OCI-LY1 (cell line): ENCODE measurements around the gene SHCBP1.

ENCODE experiments used
- H2AFZ ChIP-seq: fragments of 200-600 bp; sonication (generic), shearing (Covaris generic); 2 replicates; pipeline ENCODE4 v1.6.0; 2014; ENCODE audit warnings: antibody characterized with exemption, mild to moderate bottlenecking, low read length
- H3F3A ChIP-seq: fragments of 200-600 bp; sonication (generic), shearing (Covaris generic); 2 replicates; pipeline ENCODE4 v1.6.0; 2014; ENCODE audit warnings: mild to moderate bottlenecking, antibody characterized with exemption, low read length, moderate library complexity; ENCODE audit not compliant: insufficient read depth
- H3K27ac ChIP-seq: fragments of 200-600 bp; sonication (generic); 2 replicates; pipeline ENCODE4 v1.5.1; 2014; ENCODE audit warnings: low read length, mixed run types, mild to moderate bottlenecking, low read depth; ENCODE audit not compliant: poor library complexity, severe bottlenecking
- H3K27me3 ChIP-seq: fragments of 200-600 bp; sonication (generic); 2 replicates; pipeline ENCODE4 v1.6.0; 2014; ENCODE audit warnings: antibody characterized with exemption, mild to moderate bottlenecking, low read length, moderate library complexity; ENCODE audit not compliant: insufficient read depth
- H3K36me3 ChIP-seq: fragments of 200-600 bp; sonication (generic); 2 replicates; pipeline ENCODE4 v1.6.1; 2014; ENCODE audit warnings: mild to moderate bottlenecking, antibody characterized with exemption, low read length, moderate library complexity, mixed read lengths; ENCODE audit not compliant: insufficient read depth
- H3K4me1 ChIP-seq: fragments of 200-600 bp; sonication (generic); 2 replicates; pipeline ENCODE4 v1.5.1; 2014; ENCODE audit warnings: mild to moderate bottlenecking, low read length, moderate library complexity; ENCODE audit not compliant: insufficient read depth, severe bottlenecking
- H3K4me2 ChIP-seq: fragments of 200-600 bp; sonication (generic), shearing (Covaris generic); 2 replicates; pipeline ENCODE4 v1.6.1; 2014; ENCODE audit warnings: low read length
- H3K4me3 ChIP-seq: fragments of 200-600 bp; sonication (generic); 2 replicates; pipeline ENCODE4 v1.5.1; 2014; ENCODE audit warnings: low read length, low read depth, mild to moderate bottlenecking, mixed read lengths; ENCODE audit not compliant: poor library complexity, severe bottlenecking
- H3K79me2 ChIP-seq: fragments of 200-600 bp; shearing (Covaris generic); 2 replicates; pipeline ENCODE4 v1.6.1; 2016; ENCODE audit warnings: mixed run types, low read length, mixed read lengths; ENCODE audit not compliant: insufficient read depth
- H3K9ac ChIP-seq: fragments of 200-600 bp; sonication (generic), shearing (Covaris generic); 2 replicates; pipeline ENCODE4 v1.6.1; 2014; ENCODE audit warnings: mild to moderate bottlenecking, low read length, mixed read lengths
- H3K9me2 ChIP-seq: fragments of 200-600 bp; sonication (generic), shearing (Covaris generic); 2 replicates; pipeline ENCODE4 v1.6.1; 2014; ENCODE audit warnings: low read depth, mild to moderate bottlenecking, low read length, mixed read lengths
- H3K9me3 ChIP-seq: fragments of 200-600 bp; shearing (Covaris generic); 2 replicates; pipeline ENCODE4 v1.6.1; 2014; ENCODE audit warnings: low read length, mixed read lengths
- H4K20me1 ChIP-seq: fragments of 200-600 bp; sonication (generic), shearing (Covaris generic); 2 replicates; pipeline ENCODE4 v1.6.0; 2016; ENCODE audit warnings: mild to moderate bottlenecking, low read length; ENCODE audit not compliant: insufficient read depth
- EZH2 ChIP-seq: fragments of 200-600 bp; sonication (generic), shearing (Covaris generic); IDR thresholded peaks from 2 replicates; pipeline ENCODE4 v1.8.0; 2017; ENCODE audit warnings: borderline replicate concordance, mixed run types, mild to moderate bottlenecking, antibody characterized with exemption, low read length, moderate library complexity, mixed read lengths
- TF ChIP-seq, protein P1 (sequence below): fragments of 200-600 bp; sonication (generic), shearing (Covaris generic); IDR thresholded peaks from 2 replicates; pipeline ENCODE4 v1.5.1; 2017; ENCODE audit warnings: mild to moderate bottlenecking, antibody characterized with exemption, low read length, moderate library complexity, mixed read lengths

Gene SHCBP1, protein sequence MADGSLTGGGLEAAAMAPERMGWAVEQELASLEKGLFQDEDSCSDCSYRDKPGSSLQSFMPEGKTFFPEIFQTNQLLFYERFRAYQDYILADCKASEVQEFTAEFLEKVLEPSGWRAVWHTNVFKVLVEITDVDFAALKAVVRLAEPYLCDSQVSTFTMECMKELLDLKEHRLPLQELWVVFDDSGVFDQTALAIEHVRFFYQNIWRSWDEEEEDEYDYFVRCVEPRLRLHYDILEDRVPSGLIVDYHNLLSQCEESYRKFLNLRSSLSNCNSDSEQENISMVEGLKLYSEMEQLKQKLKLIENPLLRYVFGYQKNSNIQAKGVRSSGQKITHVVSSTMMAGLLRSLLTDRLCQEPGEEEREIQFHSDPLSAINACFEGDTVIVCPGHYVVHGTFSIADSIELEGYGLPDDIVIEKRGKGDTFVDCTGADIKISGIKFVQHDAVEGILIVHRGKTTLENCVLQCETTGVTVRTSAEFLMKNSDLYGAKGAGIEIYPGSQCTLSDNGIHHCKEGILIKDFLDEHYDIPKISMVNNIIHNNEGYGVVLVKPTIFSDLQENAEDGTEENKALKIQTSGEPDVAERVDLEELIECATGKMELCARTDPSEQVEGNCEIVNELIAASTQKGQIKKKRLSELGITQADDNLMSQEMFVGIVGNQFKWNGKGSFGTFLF

DNA sequence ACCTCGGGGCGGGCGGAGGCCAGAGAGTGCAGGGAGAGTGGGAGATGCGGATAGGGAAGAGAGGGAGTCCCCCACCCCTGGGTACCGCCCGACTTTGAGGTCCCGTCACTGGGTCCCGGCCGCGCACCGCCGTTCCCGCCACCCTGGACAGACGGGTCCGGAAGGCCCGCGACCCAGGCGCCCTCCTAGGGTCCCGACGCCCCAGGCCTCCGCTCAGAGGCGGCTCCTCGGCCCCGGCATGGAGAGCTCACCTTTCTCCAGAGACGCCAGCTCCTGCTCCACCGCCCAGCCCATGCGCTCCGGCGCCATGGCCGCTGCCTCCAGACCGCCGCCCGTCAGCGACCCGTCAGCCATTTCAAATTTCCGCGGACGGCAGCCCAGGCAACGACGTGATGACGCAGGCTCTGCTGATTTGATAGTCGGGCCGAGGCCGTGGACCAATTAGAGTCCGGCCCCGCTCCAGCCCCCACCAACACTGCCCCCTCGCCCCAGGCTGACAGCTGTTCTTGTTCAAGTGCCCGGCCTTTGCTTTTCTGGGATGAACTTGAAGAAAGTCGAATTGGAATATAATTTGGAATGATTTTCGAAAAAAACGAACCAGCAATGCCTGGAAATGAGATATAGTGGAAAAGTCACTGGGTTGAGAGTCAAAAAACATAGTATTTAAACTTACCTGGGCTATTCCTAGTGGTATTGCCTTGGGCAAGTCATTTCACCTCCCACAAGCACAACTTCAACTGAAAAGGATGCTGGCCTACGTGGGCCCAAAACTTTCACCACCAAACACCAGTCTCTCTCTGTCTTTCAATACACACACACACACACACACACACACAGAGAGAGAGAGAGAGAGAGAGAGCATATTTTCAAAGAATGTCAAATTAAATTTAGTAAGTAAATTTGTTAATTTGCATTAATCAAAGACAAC is at the start of gene SHCBP1:
Gene SHCBP1, minus strand, starts transcription at position 374 of the 928 bp plus-strand sequence. Its CDS starts 20 bp downstream, at position 354.
- Histone ChIP-seq H3K4me2 (peak within 1 kb of the TSS; percentile 80), H3K4me1 (peaks cover 48% of the 10 kb centered on the region), H3K4me3 (peak within 1 kb of the TSS; percentile 95), H3K9ac (peak within 1 kb of the TSS; percentile 97), H4K20me1 (no peaks in the 10 kb centered on the region), H3K36me3 (peaks cover 31% of the 10 kb centered on the region), H3K27ac (peak within 1 kb of the TSS; percentile 85), H3K9me3 (no peaks in the 10 kb centered on the region), H3K79me2 (peaks cover 31% of the 10 kb centered on the region), H2AFZ (0 out of 2 replicates have a peak within 1 kb of the TSS, but pooled peaks have one; percentile 1), H3K9me2 (no peaks in the 10 kb centered on the region), H3K27me3 (no peaks in the 10 kb centered on the region), H3F3A (no peaks in the 10 kb centered on the region)
- TF ChIP-seq EZH2 = no peak
- TF ChIP-seq, protein P1, sequence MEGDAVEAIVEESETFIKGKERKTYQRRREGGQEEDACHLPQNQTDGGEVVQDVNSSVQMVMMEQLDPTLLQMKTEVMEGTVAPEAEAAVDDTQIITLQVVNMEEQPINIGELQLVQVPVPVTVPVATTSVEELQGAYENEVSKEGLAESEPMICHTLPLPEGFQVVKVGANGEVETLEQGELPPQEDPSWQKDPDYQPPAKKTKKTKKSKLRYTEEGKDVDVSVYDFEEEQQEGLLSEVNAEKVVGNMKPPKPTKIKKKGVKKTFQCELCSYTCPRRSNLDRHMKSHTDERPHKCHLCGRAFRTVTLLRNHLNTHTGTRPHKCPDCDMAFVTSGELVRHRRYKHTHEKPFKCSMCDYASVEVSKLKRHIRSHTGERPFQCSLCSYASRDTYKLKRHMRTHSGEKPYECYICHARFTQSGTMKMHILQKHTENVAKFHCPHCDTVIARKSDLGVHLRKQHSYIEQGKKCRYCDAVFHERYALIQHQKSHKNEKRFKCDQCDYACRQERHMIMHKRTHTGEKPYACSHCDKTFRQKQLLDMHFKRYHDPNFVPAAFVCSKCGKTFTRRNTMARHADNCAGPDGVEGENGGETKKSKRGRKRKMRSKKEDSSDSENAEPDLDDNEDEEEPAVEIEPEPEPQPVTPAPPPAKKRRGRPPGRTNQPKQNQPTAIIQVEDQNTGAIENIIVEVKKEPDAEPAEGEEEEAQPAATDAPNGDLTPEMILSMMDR = no peak; the same call in 1 of the 2 replicates

DNA sequence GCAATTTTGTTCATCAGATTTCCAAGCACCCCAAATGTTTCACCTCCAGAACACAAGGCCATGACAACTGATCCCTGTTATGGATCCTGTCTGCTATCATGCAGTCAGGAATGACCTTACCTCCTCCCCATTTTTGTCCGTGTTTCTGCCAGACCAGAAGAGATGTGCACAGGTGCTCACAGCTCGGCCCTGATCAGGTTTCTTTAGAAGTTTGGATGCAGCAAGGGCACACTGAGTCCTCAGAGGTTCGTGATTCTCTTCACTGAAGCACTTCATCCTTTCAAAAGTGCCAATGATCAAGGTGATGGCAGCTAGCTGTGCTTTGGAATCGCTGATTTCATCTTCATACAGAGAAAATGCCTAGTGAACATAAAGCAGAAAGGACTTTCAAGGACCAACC is 40.9 kb upstream of the SHCBP1 start:
- no peaks in the 10 kb centered on the region for H3K4me1 ChIP-seq
- H3K27ac ChIP-seq = no peak overlapping the region
- no peaks in the 10 kb centered on the region for H4K20me1 ChIP-seq
- H2AFZ ChIP-seq = no peak overlapping the region
- no peaks in the 10 kb centered on the region for H3K9me3 ChIP-seq
- H3K9ac ChIP-seq = no peak overlapping the region
- no peaks in the 10 kb centered on the region; the same call in 1 of the 2 replicates for H3F3A ChIP-seq
- no peaks in the 10 kb centered on the region for H3K9me2 ChIP-seq
- no peaks in the 10 kb centered on the region for H3K79me2 ChIP-seq
- no peaks in the 10 kb centered on the region for H3K27me3 ChIP-seq
- H3K4me2 ChIP-seq = no peak overlapping the region
- no peak overlapping the region for H3K4me3 ChIP-seq
- peaks cover 74% of the 10 kb centered on the region for H3K36me3 ChIP-seq
- TF ChIP-seq, protein P1 = no peak
- no peak for TF ChIP-seq EZH2

DNA sequence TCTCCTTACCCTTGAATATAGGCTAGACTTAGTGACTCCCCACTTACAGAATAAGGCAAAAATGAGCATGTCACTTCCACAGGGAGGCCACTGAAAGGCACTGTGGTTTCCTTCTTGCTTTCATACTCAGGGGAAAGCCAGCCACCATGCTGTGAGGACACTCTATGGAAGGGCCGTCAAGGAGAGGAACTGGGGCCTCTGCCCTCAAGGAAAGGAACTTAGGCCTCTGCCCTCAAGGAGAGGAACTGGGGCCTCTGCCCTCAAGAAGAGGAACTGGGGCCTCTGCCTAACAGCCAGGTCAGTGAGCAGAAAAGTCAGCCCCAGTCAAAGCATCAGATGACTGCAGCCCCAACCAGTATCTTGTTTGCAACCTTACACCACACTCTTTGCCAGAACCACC is 37.7 kb upstream of the SHCBP1 start:
- no peak overlapping the region for H2AFZ ChIP-seq
- H3K4me1 ChIP-seq = no peaks in the 10 kb centered on the region
- no peaks in the 10 kb centered on the region for H3K79me2 ChIP-seq
- H3K4me2 ChIP-seq = no peak overlapping the region
- H3F3A ChIP-seq = no peaks in the 10 kb centered on the region; the same call in 1 of the 2 replicates
- no peaks in the 10 kb centered on the region for H3K9me2 ChIP-seq
- H3K27me3 ChIP-seq = no peaks in the 10 kb centered on the region
- no peaks in the 10 kb centered on the region for H4K20me1 ChIP-seq
- H3K9ac ChIP-seq = no peak overlapping the region
- H3K27ac ChIP-seq = peak overlapping the region; percentile 11
- TF ChIP-seq EZH2 = no peak
- TF ChIP-seq, protein P1 = no peak
- no peaks in the 10 kb centered on the region for H3K9me3 ChIP-seq
- H3K4me3 ChIP-seq = no peak overlapping the region
- H3K36me3 ChIP-seq = peaks cover 51% of the 10 kb centered on the region
